ENCODE measurements around the gene NTN1. TPM values are rescaled to one million over a fixed set of nuclear protein-coding genes. Genes with fewer than 3 reads are reported as not detected.

Gene NTN1
- total and polyA plus RNA-seq, 4 donors: 18.7 to 137 (median 60.1) TPM

- peaks cover 4% of the 10 kb centered on the region for H3K27me3 ChIP-seq (ENCODE audit: control insufficient read depth, insufficient read depth, low read length)
- no peak for DNase-seq (ENCODE audit: low read depth in 4 of 6, low spot score in 6 of 6)
- no peak overlapping the region for H3K27ac ChIP-seq (ENCODE audit: low read depth, low read length)
- WGBS (ENCODE audit: insufficient coverage): 96% methylated on average over 7 of the region's 7 CpGs
- peaks cover 73% of the 10 kb centered on the region for H3K4me1 ChIP-seq (ENCODE audit: control insufficient read depth, insufficient read depth, low read length)
- H3K9me3 ChIP-seq (ENCODE audit: control insufficient read depth, insufficient read depth, low read length): no peaks in the 10 kb centered on the region
- peaks cover 34% of the 10 kb centered on the region for H3K36me3 ChIP-seq (ENCODE audit: control insufficient read depth, insufficient read depth, low read length)
- no peak overlapping the region for H3K4me3 ChIP-seq (ENCODE audit: low read depth, low read length)
Measured at GRCh38 chr17:9233761-9234160, 212.5 kb downstream of the NTN1 start.

DNA sequence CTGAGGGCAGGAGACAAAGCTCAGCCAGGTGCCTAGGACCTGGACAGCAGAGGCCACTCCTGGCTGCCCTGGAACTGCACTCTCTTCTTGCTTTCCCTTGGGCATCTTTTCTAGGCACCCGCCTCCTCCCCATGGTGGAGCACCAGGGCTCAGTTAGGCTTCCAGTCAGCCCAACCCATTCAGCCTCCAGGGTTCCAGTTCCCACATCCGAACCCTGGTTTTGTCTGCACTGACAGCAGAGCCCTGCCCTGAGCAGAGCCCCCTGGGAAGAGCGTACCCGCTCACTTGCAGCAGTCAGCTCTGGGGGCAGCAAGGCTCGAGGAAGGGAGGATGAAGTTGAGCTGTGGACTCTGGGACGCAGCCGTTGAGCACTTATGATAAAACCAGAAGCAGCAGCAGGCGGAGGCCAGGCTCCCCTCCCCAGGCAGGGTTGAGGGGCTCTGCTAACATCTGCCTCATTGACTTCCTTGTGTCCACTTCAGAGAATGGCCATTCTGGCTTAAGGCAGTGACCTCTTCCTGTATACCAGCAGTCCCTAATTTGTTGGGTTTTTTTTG lies 213.2 kb downstream of the NTN1 start:
- H3K4me3 ChIP-seq (ENCODE audit: low read depth, low read length): no peak overlapping the region
- H3K27ac ChIP-seq (ENCODE audit: low read depth, low read length): no peak overlapping the region
- WGBS (ENCODE audit: insufficient coverage): 71% methylated on average over 8 of the region's 8 CpGs
- peaks cover 80% of the 10 kb centered on the region for H3K4me1 ChIP-seq (ENCODE audit: control insufficient read depth, insufficient read depth, low read length)
- peaks cover 4% of the 10 kb centered on the region for H3K27me3 ChIP-seq (ENCODE audit: control insufficient read depth, insufficient read depth, low read length)
- no peak for DNase-seq (ENCODE audit: low read depth in 4 of 6, low spot score in 6 of 6)
- peaks cover 38% of the 10 kb centered on the region for H3K36me3 ChIP-seq (ENCODE audit: control insufficient read depth, insufficient read depth, low read length)
- H3K9me3 ChIP-seq (ENCODE audit: control insufficient read depth, insufficient read depth, low read length): no peaks in the 10 kb centered on the region

GRCh38 chr17:9235346-9235745 lies 214.0 kb downstream of the NTN1 start:
- H3K27ac ChIP-seq (ENCODE audit: low read depth, low read length): no peak overlapping the region
- H3K4me1 ChIP-seq (ENCODE audit: control insufficient read depth, insufficient read depth, low read length): peaks cover 82% of the 10 kb centered on the region
- H3K4me3 ChIP-seq (ENCODE audit: low read depth, low read length): no peak overlapping the region
- no peak for DNase-seq (ENCODE audit: low read depth in 4 of 6, low spot score in 6 of 6)
- 75% methylated on average over 2 of the region's 4 CpGs for WGBS (ENCODE audit: insufficient coverage)
- H3K9me3 ChIP-seq (ENCODE audit: control insufficient read depth, insufficient read depth, low read length): no peaks in the 10 kb centered on the region
- peaks cover 32% of the 10 kb centered on the region for H3K36me3 ChIP-seq (ENCODE audit: control insufficient read depth, insufficient read depth, low read length)
- H3K27me3 ChIP-seq (ENCODE audit: control insufficient read depth, insufficient read depth, low read length): peaks cover 4% of the 10 kb centered on the region

- Histone ChIP-seq H3K4me1 (ENCODE audit: control insufficient read depth, insufficient read depth, low read length) (peaks cover 83% of the 10 kb centered on the region), H3K36me3 (ENCODE audit: control insufficient read depth, insufficient read depth, low read length) (peaks cover 25% of the 10 kb centered on the region), H3K9me3 (ENCODE audit: control insufficient read depth, insufficient read depth, low read length) (no peaks in the 10 kb centered on the region), H3K4me3 (ENCODE audit: low read depth, low read length) (no peak overlapping the region), H3K27me3 (ENCODE audit: control insufficient read depth, insufficient read depth, low read length) (peaks cover 4% of the 10 kb centered on the region), H3K27ac (ENCODE audit: low read depth, low read length) (no peak overlapping the region)
- WGBS (ENCODE audit: insufficient coverage): 83% methylated on average over 6 of the region's 7 CpGs
- DNase-seq (ENCODE audit: low read depth in 4 of 6, low spot score in 6 of 6): no peak
Measured at GRCh38 chr17:9236286-9237052, 215.2 kb downstream of the NTN1 start.

DNA sequence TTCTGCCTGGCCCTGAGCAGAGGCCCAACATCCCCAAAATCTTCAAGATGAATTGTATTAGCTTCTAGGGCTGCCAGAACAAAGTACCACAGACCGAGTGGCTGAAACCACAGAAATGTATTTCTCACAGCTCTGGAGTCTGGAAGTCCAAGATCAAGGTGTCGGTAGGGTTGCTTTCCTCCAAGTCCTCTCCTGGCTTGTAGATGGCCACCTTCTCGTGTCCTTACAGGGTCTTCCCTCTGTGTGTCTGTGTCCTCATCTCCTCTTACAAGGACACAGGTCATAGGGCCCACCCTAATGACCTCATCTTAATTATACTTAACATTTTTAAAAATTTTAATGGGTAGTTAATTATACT lies 215.7 kb downstream of the NTN1 start:
- WGBS (ENCODE audit: insufficient coverage): 82% methylated on average over 3 of the region's 3 CpGs
- no peak overlapping the region for H3K27ac ChIP-seq (ENCODE audit: low read depth, low read length)

DNA sequence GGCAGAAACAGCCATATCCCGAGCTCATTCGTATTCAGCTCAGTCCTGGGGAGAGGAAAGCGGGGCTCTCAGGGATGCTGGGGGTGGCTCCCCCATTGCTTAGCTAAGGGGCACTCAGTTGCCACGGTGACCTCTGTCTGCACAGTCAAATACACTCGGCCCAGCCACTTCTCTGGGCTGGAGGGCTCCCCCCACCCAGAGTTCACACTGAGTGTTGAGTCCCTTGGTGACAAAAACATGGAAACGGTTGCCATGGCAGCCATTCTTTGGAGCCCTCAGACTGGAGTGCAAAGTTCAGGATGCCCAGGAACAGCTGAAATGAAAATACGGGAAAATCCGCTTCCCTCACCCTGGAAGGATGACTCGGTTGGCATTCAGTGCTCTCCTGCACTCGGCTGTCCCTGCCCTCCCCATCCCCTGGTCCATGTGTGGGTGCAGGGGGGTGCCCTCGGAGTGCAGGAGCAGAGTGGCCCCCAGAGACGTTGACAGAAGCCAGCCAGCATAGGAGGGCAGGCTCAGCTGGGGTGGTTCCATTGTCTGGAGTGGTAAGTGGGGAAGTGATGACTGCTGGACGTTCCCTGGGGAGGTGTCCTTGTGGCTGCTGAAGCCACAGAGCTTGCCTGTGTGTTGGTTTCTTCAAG lies 216.5 kb downstream of the NTN1 start:
- WGBS (ENCODE audit: insufficient coverage): 46% methylated on average over 13 of the region's 13 CpGs
- peak in 3 of 6 donors; percentile 70 to 92 (median 88) for DNase-seq (ENCODE audit: low read depth in 4 of 6, low spot score in 6 of 6)
- Histone ChIP-seq H3K27me3 (ENCODE audit: control insufficient read depth, insufficient read depth, low read length) (peaks cover 2% of the 10 kb centered on the region), H3K4me1 (ENCODE audit: control insufficient read depth, insufficient read depth, low read length) (peaks cover 83% of the 10 kb centered on the region), H3K9me3 (ENCODE audit: control insufficient read depth, insufficient read depth, low read length) (no peaks in the 10 kb centered on the region), H3K4me3 (ENCODE audit: low read depth, low read length) (no peak overlapping the region), H3K36me3 (ENCODE audit: control insufficient read depth, insufficient read depth, low read length) (peaks cover 21% of the 10 kb centered on the region), H3K27ac (ENCODE audit: low read depth, low read length) (peak overlapping the region; percentile 27)

More for the DNA sequence above, 215.7 kb downstream of the NTN1 start:
- peaks cover 83% of the 10 kb centered on the region for H3K4me1 ChIP-seq (ENCODE audit: control insufficient read depth, insufficient read depth, low read length)
- peaks cover 2% of the 10 kb centered on the region for H3K27me3 ChIP-seq (ENCODE audit: control insufficient read depth, insufficient read depth, low read length)
- no peak overlapping the region for H3K4me3 ChIP-seq (ENCODE audit: low read depth, low read length)
- H3K9me3 ChIP-seq (ENCODE audit: control insufficient read depth, insufficient read depth, low read length): no peaks in the 10 kb centered on the region
- H3K36me3 ChIP-seq (ENCODE audit: control insufficient read depth, insufficient read depth, low read length): peaks cover 19% of the 10 kb centered on the region
- DNase-seq (ENCODE audit: low read depth in 4 of 6, low spot score in 6 of 6): no peak

GRCh38 chr17:9238340-9239245 lies 217.3 kb downstream of the NTN1 start:
- Histone ChIP-seq H3K27ac (ENCODE audit: low read depth, low read length) (peak overlapping the region; percentile 80), H3K4me1 (ENCODE audit: control insufficient read depth, insufficient read depth, low read length) (peaks cover 83% of the 10 kb centered on the region), H3K4me3 (ENCODE audit: low read depth, low read length) (no peak overlapping the region), H3K36me3 (ENCODE audit: control insufficient read depth, insufficient read depth, low read length) (peaks cover 23% of the 10 kb centered on the region), H3K27me3 (ENCODE audit: control insufficient read depth, insufficient read depth, low read length) (no peaks in the 10 kb centered on the region), H3K9me3 (ENCODE audit: control insufficient read depth, insufficient read depth, low read length) (no peaks in the 10 kb centered on the region)
- DNase-seq (ENCODE audit: low read depth in 4 of 6, low spot score in 6 of 6): no peak
- WGBS (ENCODE audit: insufficient coverage): 93% methylated on average over 11 of the region's 12 CpGs

GRCh38 chr17:9239246-9239792 lies 218.0 kb downstream of the NTN1 start:
- H3K36me3 ChIP-seq (ENCODE audit: control insufficient read depth, insufficient read depth, low read length): peaks cover 17% of the 10 kb centered on the region
- no peak for DNase-seq (ENCODE audit: low read depth in 4 of 6, low spot score in 6 of 6)
- no peaks in the 10 kb centered on the region for H3K27me3 ChIP-seq (ENCODE audit: control insufficient read depth, insufficient read depth, low read length)
- H3K9me3 ChIP-seq (ENCODE audit: control insufficient read depth, insufficient read depth, low read length): no peaks in the 10 kb centered on the region
- WGBS (ENCODE audit: insufficient coverage): 37% methylated on average over 27 of the region's 27 CpGs
- peak overlapping the region; percentile 80 for H3K27ac ChIP-seq (ENCODE audit: low read depth, low read length)
- H3K4me1 ChIP-seq (ENCODE audit: control insufficient read depth, insufficient read depth, low read length): peaks cover 81% of the 10 kb centered on the region
- peak overlapping the region; percentile 43 for H3K4me3 ChIP-seq (ENCODE audit: low read depth, low read length)
